Osteocyte (in vitro differentiated cells): ENCODE measurements around the gene GOLGA2. TPM values are rescaled to one million over a fixed set of nuclear protein-coding genes. Genes with fewer than 3 reads are reported as not detected.

ENCODE experiments used
- DNase-seq: peaks from one replicate; pipeline ENCODE4 v3.0.0; 2021; ENCODE audit warnings: mixed read lengths; ENCODE audit not compliant: unreplicated experiment; ENCODE audit errors: extremely low spot score
- H3K27ac Mint-ChIP-seq: one replicate; pipeline ENCODE4 v1.8.0; 2021; ENCODE audit warnings: mild to moderate bottlenecking, mixed read lengths; ENCODE audit not compliant: unreplicated experiment
- H3K27me3 Mint-ChIP-seq: one replicate; pipeline ENCODE4 v1.8.0; 2021; ENCODE audit warnings: mixed read lengths; ENCODE audit not compliant: unreplicated experiment
- H3K36me3 Mint-ChIP-seq: one replicate; pipeline ENCODE4 v1.8.0; 2021; ENCODE audit warnings: mixed read lengths; ENCODE audit not compliant: unreplicated experiment
- H3K4me1 Mint-ChIP-seq: one replicate; pipeline ENCODE4 v1.8.0; 2021; ENCODE audit warnings: mixed read lengths; ENCODE audit not compliant: unreplicated experiment
- H3K4me3 Mint-ChIP-seq: one replicate; pipeline ENCODE4 v1.8.0; 2021; ENCODE audit warnings: mild to moderate bottlenecking, moderate library complexity, mixed read lengths; ENCODE audit not compliant: unreplicated experiment
- H3K9me3 Mint-ChIP-seq: one replicate; pipeline ENCODE4 v1.8.0; 2021; ENCODE audit warnings: mixed read lengths; ENCODE audit not compliant: unreplicated experiment
- total RNA-seq: library from RNA; stranded (reverse); gene quantifications from 2 replicates; pipeline ENCODE4 v1.2.1, GENCODE V29; 2021
- TF ChIP-seq, protein P1 (sequence below): fragments of 200-600 bp; sonication (generic); IDR thresholded peaks from 2 replicates; pipeline ENCODE4 v1.5.0; 2021; ENCODE audit warnings: antibody characterized with exemption, mild to moderate bottlenecking, moderate library complexity

Gene GOLGA2
- total RNA-seq, 1 donor from 2014 or later = 184 TPM

DNA sequence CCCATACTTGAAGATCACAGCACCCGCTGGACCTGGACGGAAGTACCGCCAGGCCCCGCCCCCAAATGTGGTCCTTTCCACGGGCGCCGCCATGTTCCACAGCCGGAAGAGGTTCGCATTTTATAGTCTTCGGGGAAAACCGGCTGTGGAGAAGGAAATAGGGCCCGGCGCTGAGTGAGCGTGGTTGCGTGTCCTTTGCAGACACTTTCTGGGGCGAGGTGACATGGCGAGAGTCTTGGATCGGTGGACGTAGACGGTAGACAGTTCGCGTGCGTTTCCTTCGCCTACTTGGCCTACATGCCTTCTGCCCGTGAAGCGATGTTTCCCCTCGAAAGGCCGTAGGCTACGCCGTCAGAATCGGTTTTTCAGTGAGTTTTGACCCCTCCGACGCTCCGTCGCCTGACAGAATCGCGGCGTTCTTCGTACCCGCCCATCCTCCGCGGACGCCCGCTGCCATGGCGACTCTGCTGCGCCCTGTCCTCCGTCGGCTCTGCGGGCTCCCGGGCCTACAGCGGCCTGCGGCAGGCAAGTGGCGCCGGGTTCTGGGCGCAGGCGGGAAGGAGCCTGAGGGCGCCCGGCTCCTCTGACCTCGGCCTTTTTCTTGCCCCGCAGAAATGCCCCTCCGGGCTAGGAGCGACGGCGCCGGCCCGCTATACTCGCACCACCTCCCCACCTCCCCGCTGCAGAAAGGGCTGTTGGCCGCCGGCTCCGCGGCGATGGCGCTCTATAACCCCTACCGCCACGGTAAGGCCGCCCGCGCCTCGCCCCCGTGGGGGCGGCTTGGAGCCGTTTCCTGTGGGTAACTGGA is 46.8 kb upstream of the GOLGA2 start, which contains the start of the genes COQ4 and TRUB2:
Gene COQ4, plus strand, starts transcription at position 436 of the 808 bp plus-strand sequence. Its CDS starts 20 bp downstream, at position 456.
Gene TRUB2, minus strand, starts transcription at position 44 of the 808 bp plus-strand sequence. Its CDS starts 39 bp downstream, at position 5.
- Mint-ChIP-seq H3K9me3 (no peaks in the 10 kb centered on the region), H3K27me3 (no peaks in the 10 kb centered on the region), H3K4me1 (peaks cover 18% of the 10 kb centered on the region), H3K36me3 (peaks cover 8% of the 10 kb centered on the region), H3K4me3 (peak within 1 kb of the TSS; percentile 91), H3K27ac (peak within 1 kb of the TSS; percentile 99)
- TF ChIP-seq, protein P1, sequence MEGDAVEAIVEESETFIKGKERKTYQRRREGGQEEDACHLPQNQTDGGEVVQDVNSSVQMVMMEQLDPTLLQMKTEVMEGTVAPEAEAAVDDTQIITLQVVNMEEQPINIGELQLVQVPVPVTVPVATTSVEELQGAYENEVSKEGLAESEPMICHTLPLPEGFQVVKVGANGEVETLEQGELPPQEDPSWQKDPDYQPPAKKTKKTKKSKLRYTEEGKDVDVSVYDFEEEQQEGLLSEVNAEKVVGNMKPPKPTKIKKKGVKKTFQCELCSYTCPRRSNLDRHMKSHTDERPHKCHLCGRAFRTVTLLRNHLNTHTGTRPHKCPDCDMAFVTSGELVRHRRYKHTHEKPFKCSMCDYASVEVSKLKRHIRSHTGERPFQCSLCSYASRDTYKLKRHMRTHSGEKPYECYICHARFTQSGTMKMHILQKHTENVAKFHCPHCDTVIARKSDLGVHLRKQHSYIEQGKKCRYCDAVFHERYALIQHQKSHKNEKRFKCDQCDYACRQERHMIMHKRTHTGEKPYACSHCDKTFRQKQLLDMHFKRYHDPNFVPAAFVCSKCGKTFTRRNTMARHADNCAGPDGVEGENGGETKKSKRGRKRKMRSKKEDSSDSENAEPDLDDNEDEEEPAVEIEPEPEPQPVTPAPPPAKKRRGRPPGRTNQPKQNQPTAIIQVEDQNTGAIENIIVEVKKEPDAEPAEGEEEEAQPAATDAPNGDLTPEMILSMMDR = no peak
- DNase-seq = peak; percentile 97

- Mint-ChIP-seq H3K36me3 (peaks cover 9% of the 10 kb centered on the region), H3K4me1 (peaks cover 18% of the 10 kb centered on the region), H3K9me3 (no peaks in the 10 kb centered on the region), H3K4me3 (peak overlapping the region; percentile 91), H3K27me3 (no peaks in the 10 kb centered on the region), H3K27ac (peak overlapping the region; percentile 99)
- no peak for DNase-seq
- TF ChIP-seq, protein P1 = no peak
Measured at GRCh38 chr9:128321879-128322403, 46.1 kb upstream of the GOLGA2 start.

- Mint-ChIP-seq H3K4me1 (peaks cover 18% of the 10 kb centered on the region), H3K27ac (no peak overlapping the region), H3K4me3 (peak overlapping the region; percentile 91), H3K9me3 (no peaks in the 10 kb centered on the region), H3K36me3 (peaks cover 11% of the 10 kb centered on the region), H3K27me3 (no peaks in the 10 kb centered on the region)
- TF ChIP-seq, protein P1 = no peak
- DNase-seq = no peak
Measured at GRCh38 chr9:128321343-128321742, 45.5 kb upstream of the GOLGA2 start.

- Mint-ChIP-seq H3K27ac (no peak overlapping the region), H3K9me3 (no peaks in the 10 kb centered on the region), H3K27me3 (no peaks in the 10 kb centered on the region), H3K36me3 (peaks cover 10% of the 10 kb centered on the region), H3K4me3 (no peak overlapping the region), H3K4me1 (peaks cover 6% of the 10 kb centered on the region)
- TF ChIP-seq, protein P1 = no peak
- DNase-seq = no peak
Measured at GRCh38 chr9:128317629-128318028, 41.8 kb upstream of the GOLGA2 start.

DNA sequence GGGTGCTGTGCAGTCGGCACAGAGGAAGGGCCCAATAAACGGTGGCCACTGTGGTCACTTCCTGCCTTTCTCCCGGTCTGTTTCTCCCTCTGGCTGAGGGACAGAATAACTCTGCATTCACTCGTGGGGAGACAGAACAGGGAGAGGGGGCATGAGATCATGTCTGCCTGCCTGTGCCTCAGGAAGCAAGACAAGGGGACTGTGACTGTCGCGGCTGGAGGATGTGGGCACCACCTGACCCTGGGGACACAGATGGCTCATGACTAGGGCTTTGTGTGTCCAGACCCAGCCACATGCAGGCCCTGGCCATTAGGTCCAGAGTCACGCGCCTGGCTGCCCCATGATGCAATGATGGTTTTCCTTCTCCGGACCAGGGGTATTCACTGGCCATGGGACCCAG is 40.6 kb upstream of the GOLGA2 start:
- no peaks in the 10 kb centered on the region for H3K9me3 Mint-ChIP-seq
- H3K27me3 Mint-ChIP-seq = no peaks in the 10 kb centered on the region
- H3K4me1 Mint-ChIP-seq = peaks cover under 1% of the 10 kb centered on the region
- peaks cover 10% of the 10 kb centered on the region for H3K36me3 Mint-ChIP-seq
- DNase-seq = no peak
- no peak overlapping the region for H3K27ac Mint-ChIP-seq
- H3K4me3 Mint-ChIP-seq = no peak overlapping the region
- TF ChIP-seq, protein P1 = no peak
